GM18508 (cell line): Measurements from ENCODE around the gene COQ10A.

Experiments used
- ATAC-seq: cut with Tn5 transposase; IDR thresholded peaks from one replicate; pipeline ENCODE4 v1.9.1; 2021; ENCODE audit warnings: moderate number of reproducible peaks; ENCODE audit not compliant: insufficient read depth, unreplicated experiment

COQ10A gene

DNA sequence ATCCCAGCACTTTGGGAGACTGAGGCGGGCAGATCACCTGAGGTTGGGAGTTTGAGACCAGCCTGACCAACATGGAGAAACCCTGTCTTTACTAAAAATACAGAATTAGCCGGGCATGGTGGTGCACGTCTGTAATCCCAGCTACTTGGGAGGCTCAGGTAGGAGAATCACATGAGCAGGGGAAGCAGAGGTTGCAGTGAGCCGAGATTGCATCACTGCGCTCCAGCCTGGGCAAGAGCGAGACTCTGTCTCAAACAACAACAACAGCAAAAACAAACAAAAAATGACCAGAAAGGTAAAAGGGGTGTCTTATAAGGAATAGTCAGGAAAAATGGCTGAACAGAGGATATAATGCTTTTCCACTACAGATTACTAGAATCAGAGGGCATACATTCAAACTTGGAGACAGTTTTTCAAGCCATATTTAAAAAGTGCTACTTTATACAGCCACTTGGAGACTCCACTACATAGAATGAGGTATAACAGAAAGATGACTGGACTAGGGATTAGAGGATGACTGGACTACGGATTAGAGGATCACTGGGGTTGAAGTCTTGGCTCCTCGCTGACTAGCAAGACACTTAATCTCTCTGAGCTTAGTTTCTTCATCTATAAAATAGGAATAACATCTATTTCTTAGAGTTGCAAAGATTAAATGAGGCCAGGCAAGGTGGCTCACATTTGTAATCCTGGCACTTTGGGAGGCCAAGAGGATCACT lies 38.3 kb downstream of the COQ10A start:
- ATAC-seq: no peak

DNA sequence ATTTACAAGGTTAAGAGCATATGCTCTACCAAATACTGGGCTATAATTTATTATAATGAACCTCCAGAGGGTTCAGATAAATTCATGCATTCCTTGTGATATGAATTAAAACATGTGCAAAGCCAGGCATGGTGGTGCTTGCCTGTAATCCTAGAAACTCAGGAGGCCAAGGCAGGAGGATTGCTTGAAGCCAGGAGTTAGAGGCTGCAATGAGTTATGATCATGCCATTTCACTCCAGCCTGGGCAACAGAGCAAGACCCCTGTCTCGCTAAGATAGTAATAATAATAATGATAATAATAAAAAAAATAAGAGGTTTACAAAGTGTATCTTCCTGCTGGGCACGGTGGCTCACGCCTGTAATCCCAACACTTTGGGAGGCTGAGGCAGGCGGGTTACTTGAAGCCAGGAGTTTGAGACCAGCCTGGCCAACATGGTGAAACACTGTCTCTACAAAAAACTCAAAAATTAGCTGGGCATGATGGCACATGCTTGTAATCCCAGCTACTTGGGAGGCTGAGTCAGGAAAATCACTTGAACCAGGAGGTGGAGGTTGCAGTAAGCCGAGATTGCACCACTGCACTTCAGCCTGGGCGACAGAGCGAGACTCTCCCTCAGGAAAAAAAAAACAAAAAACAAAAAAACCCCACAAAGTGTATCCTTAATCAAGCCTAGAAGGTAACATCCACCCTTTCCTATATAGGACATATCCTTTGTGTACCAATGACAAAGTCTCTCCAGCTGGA lies 40.7 kb downstream of the COQ10A start:
- ATAC-seq: no peak

DNA sequence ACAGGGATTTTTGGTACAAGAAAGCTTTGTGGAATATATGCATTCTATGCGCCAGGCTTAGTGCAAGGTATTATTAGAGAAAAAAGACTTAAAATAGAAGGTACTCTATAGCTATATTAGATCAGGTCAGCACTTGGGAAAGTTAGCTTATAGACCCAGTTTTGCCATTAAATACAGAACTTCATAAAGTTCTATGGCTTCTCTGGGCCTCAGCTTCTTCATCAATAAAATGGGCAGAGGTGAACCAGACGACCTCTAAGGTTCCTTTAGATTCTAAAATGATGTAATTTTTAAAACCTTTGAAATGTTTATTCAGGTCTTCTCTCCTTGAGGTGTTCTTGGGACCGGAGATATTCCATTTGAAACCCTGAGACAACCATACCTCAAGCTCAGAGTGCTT lies 42.0 kb downstream of the COQ10A start:
- no peak for ATAC-seq

DNA sequence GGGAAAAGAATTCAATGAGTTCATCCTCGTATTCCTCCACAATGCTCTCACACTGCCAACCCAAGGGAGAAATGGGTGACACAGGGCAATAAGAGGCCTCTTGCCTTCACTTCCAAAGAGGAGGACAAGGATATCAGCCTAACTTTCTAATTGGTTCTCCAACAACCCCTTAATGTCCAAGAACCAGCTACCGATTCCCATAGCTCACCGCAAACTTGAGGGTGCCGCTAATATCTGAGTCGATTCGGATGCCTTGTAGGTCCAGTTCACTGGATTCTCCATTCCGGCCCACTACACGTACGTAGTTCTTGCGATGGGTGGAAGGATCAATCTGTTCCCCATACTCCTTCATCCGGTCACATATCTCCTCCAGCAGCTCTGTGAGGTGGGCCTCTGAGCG lies 44.3 kb downstream of the COQ10A start:
- no peak for ATAC-seq

DNA sequence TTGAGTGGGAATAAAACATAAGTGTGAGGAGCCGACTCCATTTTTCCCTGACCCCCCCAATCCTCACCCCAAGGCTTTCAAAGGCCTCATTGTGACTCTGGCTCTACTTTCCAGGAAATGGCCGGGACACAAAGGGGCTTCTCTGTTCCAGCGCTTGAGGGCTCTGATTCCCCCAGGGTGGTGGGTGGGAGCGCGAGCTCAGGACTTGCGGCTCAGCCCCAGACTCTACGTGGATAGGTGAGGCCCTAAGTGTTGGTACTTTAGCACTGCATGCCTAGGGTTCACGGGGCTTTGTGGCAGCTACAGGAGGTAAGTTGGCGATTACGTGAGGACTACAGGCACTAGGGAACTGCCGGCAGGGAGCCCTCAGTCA lies 48.5 kb downstream of the COQ10A start:
- no peak for ATAC-seq

DNA sequence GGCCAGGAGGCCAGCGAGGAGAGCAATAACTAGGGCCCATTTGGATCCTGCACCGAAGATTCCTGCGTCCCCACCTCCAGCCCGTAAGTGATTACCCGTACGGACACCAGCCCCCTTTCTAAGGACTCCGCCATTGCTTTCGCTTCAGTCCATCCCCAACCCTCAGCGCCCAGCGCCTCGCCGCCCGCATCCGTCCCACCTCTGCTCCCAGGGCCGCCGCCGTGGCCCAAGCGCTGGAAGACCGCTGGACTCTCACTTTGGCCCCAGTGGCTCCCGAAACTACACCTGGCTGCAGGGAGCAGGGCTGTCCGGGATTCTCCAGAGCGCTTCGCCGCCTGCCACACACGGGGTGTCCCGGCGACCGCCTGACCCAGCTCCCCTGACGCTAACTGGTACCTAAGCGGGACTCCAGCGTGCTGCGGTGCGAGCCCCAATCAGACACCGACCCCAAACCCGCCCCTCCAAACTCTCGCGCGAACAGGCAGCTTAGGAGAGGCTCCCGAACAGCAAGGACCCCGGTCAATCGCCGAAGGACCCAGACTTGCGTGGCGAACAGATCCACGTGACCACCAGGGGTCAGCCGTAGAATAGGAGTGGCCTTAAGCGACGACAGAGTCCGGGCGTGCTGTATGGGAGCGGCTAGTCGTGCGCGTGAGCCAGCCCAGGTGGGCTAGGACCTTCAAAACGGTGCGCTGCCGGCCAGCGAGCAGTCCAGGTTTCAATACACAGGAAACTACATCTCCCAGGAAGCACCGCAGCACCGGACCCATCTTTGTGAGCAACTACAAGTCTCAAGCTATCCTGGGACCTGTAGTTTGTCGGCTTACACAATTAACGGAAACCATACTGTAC lies 49.1 kb downstream of the COQ10A start, which contains the start of gene CNPY2:
CNPY2 (minus strand) TSS at position 367 of the 852 bp plus-strand sequence. CDS start 771 bp downstream, outside the sequence.
- ATAC-seq: peak; percentile 85

DNA sequence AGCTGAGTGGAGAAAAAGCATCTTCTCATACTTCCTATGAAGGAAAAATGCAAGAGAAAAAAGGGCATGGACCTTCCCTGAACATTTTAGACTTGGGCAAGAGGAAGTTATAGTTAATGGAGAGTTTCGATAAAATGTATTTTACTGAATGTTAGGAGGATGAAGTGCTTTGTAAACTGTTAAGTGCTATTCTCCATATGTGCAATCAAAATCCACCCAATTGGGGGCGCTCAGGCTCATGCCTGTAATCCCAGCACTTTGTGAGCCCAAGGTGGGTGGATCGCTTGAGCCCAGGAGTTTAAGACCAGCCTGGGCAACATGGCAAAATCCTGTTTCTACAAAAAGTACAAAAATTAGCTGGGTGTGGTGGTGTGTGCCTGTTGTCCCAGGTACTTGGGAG lies 50.9 kb downstream of the COQ10A start:
- ATAC-seq: no peak
